HG03066 (cell line): ENCODE data around the gene IL25.
"Not testable (repeated sequence)": the region's sequence is repeated elsewhere in the genome, so short reads cannot be mapped to it uniquely, and the experiment has no call there.

ENCODE experiments used
- ATAC-seq: cut with Tn5 transposase; IDR thresholded peaks from one replicate; pipeline ENCODE4 v1.9.1; 2021; ENCODE audit warnings: low read depth; ENCODE audit not compliant: unreplicated experiment

The IL25 gene

DNA sequence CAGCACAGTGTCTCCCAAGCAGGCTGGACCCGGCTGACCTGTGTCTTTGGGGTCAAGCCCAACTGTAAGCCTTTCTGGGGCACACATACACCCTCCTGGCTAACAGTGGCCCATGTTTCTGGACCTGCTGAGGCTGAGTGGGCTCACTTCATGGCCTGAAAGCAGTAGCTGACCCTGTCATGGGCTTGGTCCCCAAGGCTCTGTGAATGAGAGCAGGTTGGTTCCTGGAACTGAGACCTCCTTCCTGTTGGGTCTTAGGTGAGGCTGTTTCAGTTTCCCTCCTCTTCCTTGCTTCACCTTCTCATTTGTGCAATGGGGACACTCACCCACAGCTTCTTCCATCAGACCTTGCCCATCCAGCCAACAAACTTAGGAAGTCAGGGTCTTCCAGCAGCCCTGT lies 744 bp upstream of the IL25 start:
- no peak for ATAC-seq

DNA sequence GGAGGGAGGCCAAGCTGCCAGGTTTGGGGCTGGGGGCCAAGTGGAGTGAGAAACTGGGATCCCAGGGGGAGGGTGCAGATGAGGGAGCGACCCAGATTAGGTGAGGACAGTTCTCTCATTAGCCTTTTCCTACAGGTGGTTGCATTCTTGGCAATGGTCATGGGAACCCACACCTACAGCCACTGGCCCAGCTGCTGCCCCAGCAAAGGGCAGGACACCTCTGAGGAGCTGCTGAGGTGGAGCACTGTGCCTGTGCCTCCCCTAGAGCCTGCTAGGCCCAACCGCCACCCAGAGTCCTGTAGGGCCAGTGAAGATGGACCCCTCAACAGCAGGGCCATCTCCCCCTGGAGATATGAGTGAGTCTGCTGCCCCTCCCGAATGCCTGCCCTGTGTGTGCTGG lies 432 bp downstream of the IL25 start:
- ATAC-seq: no peak

DNA sequence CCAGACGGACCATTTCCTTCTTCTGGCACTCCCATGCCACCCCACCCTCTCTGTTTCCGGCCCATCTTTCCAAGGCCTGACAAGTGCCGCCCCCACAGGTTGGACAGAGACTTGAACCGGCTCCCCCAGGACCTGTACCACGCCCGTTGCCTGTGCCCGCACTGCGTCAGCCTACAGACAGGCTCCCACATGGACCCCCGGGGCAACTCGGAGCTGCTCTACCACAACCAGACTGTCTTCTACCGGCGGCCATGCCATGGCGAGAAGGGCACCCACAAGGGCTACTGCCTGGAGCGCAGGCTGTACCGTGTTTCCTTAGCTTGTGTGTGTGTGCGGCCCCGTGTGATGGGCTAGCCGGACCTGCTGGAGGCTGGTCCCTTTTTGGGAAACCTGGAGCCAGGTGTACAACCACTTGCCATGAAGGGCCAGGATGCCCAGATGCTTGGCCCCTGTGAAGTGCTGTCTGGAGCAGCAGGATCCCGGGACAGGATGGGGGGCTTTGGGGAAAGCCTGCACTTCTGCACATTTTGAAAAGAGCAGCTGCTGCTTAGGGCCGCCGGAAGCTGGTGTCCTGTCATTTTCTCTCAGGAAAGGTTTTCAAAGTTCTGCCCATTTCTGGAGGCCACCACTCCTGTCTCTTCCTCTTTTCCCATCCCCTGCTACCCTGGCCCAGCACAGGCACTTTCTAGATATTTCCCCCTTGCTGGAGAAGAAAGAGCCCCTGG lies 3.1 kb downstream of the IL25 start:
- no peak for ATAC-seq

DNA sequence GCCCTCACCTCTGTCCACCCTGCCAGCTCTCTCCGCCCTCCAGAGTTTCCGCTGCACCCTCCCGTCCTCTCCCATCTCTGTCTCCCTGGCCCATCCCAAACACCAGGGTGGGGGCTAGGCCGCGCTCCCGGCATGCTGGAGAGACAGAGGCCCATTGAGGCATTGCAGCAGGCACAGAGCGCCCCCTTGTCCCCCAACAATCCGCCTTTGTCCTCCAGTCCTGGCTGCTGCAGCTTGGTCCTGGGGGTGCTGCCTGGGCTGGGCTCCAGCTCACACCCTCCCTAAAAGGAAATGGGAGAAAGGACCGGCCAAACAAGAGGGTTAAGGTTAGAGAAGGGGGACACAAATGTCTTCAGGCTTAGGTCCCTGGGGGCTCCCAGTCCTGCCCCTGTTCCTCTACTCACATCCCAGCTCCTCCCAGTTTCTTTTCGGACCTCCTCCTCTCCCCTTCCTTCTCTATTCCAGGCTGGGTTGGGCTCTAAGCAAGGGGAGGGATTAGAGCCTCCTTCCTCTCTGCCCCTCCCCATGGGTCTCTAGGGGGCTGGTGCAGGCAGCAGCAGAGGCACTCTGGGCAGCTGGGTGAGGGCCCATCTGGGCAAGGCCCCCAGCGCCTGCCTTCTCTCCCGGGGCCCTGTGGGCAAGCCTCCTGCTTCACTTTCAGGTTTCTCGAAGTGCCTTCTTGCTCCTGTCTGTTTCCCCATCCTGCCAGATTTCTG lies 4.0 kb downstream of the IL25 start, which contains the start of gene CMTM5:
Gene CMTM5, plus strand, starts transcription at position 565 of the 716 bp plus-strand sequence. CDS start 206 bp downstream, outside the sequence.
- ATAC-seq: no peak

DNA sequence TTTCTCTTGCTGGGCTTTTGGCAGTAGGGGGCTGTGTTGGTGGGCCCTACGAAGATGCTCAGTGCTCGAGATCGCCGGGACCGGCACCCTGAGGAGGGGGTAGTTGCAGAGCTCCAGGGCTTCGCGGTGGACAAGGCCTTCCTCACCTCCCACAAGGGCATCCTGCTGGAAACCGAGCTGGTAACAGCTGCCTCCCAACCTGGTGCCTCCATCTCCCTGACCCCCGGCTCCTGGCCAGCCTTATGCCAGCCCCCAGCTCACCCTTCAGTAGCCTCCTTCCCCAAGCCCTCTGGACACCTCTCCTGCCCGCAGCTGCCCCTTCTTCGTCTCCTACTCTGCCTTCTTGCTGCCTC lies 4.6 kb downstream of the IL25 start:
- no peak for ATAC-seq

DNA sequence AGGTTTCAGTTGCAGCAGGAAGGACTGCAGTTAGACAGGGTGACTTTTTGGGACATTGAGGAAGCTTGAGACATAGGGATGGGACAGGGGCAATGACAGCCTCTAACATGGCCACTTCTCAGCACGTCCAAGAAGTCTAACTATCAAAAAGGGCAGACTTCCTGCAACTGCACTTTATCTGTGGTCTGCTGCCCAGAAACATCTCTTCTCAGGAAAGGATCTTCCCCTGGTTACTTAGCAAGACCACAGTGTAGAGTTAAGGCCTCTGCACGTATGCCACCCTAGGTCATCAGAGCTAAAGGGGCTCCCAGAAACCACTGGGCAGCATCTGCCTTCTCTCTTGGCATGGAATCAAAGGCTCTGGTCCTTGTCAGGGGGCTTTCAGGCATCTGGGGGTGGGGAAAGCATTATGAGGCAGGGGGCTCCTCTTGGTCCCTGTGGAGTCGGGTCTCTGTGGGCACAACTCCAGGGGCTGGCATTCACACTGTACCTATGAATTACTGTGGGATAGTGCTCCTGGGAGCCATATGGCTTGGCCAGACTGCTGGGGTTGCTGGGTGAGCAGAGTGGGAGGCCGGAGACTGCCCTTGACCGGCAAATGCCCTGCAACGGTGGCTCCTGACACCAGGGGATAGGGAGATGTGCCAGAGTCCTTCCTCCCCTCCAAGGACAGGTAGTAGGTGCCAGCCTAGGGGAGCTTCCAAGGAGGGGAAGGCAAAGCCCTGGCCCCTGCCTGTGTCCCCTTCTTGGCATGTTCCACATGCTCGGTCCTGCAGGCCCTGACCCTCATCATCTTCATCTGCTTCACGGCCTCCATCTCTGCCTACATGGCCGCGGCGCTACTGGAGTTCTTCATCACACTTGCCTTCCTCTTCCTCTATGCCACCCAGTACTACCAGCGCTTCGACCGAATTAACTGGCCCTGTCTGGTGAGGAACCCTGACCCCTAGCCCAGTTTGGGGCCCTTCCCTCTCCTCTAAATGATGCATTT lies 5.3 kb downstream of the IL25 start:
- no peak for ATAC-seq

DNA sequence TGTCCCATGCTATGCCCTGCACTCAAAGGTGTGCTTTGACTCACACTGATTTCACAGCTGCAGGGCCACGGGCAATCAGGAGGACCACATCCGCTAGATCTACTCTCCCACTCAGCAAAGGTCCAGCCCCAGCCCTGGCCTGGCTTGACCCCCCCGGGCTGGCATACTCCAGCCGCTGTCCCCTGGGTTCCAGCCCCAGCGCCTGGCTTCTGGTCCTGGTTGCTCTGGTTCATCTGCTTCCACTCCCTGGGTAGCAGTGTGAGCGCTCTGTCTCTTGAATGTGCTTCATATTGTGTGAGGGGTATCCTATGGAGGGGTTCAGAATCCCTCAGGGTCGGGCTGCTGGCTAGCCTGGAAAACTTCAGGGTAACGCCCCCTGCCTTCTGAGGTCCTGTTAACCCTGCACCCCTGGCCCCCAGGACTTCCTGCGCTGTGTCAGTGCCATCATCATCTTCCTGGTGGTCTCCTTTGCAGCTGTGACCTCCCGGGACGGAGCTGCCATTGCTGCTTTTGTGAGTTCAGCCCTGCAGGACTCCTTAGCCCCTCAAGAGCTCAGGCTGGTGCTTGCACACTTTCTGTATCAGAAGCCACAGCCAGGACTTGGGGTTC lies 6.1 kb downstream of the IL25 start:
- no peak for ATAC-seq

DNA sequence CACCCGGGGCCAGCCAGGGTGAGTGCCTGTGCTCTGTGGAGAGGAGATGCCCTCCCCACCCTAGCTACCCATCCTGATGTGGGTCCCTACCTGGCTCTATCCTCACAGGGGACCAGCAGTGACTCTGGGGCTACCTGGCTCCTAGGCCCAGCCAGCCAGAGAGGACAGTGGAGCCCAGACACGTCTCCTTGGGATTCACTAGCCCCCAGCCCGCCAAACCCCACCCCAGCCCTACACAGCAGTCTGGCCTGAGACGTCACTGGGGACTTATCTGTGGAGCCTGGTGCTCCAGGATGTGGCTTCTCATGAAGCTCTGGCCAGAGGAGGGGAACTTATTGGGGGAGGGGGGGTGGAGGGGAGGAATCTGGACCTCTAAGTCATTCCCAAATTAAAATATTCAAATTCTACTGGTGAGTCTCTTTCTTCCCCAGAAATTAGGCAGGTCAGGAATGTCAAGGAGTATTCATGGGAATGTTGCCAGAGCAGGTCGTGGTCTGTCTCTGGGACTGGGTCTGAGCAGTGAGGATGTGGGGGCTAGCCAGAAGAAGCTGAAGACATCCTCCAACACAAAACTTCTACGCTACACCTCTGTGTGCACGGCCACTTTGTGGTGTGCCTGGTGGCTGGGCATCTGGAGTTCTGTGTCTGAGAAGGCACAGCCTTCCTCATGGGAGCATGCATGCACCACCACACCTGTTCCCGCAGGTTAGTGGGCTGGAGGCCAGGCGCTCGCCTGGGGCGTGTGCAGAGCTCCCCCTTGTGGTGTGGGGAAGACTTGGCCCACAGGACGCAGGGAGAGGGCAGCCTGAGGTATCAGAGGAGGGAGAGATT lies 7.0 kb downstream of the IL25 start:
- no peak for ATAC-seq

DNA sequence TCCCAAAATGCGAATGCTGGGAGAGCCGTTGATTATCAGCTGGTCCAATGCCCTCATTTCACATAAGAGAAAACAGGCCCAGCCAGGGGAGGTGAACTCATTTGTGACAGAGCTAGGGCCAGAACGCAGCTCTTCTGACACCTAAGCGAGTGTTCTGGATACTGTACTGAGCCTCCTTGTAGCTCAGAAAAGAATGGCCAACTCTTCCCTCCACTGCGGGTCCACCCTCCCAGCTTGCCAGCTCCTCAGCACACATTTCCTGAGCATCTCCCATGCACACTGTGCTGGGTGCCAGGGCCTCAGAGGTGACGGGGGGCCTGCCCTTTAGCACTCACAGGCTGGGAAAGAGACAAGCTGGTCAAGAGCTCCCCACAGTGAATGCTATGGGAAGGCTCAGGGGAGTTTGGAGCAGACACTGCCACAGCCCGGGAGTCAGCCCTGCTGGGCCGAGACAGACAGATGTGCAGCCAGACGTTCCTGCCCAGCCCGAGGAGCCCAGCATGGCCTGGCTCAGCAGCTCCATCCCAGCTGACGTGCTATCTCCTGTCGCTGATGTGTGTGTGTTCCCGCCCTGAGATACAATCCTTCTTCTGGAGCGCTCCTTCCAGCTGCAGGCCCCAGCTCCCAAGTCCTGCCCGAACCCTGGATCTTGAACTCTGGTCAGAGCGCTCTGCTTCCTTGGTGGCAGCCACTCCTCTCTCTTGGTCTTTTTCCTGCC lies 7.7 kb downstream of the IL25 start:
- ATAC-seq: no peak

DNA sequence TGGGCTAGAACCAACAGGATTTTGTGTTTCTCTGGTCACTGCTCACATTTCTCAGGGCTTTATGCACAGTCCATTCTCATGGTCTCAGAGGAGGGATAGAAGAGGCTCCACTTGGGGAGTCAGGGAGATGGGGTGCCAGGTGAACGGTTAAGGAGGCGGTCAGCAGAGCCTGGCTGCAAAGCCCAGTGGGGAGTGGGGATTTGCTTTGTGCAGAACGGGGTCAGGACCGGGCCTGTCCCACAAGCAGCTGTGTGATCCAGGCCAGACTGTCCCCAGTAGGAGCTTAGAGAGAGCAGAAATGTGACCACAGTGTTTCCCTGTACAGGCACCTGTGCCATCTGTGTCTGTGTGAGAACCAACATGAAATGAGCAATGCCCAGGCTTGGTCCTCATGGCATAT lies 8.4 kb downstream of the IL25 start:
- no peak for ATAC-seq

DNA sequence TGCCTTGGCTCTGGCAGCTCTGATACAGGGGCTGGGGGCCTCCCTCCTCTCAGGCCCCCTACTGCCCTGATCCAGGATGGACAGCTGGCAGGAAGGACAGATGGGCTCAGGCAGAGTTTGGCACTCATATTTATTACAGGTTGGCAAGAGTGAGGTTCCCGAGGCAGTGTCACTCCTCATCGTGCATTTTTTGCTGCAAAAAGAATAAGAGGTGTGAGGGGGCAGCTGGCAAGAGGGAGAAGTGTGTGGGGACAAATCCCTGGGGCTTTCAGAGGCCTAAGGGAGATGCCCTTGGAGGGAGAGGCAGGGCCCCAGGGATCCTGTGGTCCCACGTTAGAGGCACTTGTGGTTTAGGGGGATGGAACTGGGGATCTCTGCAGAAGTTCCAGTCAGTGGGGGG lies 9.3 kb downstream of the IL25 start:
- ATAC-seq: no peak

DNA sequence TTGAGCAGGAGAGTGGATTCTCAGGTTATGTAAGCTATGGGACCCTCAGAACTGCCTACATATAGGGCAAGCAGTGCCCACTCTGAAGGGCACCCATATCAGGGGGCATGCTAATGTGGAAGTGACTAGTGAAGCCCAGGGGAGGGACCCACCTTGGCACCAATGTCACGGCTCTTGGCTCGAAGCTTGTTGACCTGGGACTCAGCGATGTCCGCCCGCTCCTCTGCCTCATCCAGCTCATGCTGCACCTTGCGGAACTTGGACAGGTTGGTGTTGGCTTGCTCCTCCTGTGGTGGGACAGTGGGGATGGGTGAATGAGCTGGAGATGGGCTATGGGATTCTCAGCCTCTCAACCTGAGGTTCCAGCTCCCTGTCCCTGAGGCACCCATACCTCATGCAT lies 9.7 kb downstream of the IL25 start:
- ATAC-seq: no peak

DNA sequence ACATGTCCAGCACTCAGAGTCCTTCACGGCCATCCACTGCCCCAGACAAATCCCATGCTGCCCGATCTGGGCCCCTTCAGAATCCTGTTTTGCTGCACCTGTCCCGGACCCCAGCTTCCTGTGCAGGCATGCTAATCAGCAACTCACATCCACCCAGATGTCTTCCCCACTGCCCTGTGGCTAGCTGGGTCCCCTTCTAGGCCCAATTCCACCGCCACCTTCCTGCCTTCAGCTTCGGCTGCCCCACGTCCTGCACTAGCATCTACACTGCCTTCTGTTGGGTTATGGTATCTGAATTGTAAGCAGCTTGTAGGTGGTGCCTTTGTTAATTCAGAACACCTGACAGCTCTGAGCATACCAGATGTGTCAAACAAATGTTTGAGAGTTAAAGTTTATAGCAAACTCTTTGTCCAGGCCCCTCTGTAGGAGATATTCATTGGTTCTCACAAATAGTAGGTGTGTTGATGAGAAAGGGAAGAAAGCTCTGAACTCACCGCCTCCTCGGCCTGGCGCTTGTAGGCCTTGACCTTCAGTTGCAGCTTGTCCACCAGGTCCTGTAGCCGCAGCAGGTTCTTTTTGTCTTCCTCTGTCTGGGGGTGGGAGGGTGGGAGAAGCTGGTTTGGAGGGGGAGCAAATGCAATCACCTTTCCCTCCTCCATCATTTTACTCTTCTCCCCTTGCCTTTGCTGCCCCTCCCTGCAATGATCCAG lies 10.3 kb downstream of the IL25 start:
- ATAC-seq: no peak

DNA sequence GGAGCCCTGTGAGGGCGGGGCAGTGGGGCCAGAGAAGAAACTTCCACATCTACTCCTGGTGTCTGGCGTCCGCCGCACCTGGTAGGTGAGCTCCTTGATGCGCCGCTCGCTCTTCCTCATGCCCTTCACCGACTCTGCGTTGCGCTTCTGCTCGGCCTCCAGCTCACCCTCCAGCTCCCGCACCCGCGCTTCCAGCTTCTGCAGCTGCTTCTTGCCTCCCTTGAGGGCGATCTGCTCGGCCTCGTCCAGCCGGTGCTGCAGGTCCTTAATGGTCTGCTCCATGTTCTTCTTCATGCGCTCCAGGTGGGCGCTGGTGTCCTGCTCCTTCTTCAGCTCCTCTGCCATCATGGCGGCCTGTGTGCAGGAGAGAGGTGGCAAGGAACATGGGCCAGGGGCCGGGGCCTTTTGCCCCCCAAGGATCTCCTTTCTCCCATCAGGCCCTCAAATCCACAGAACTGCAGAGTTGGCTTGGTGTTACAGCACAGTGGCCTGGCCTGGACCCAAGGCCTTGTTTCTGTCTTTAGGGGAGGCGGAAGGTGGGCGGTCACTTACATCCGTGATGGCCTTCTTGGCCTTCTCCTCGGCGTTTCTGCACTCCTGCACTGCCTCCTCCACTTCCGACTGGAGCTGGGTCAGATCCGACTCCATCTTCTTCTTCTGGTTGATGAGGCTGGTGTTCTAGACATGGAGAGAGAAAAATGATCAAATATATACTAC lies 11.9 kb downstream of the IL25 start:
- no peak for ATAC-seq

DNA sequence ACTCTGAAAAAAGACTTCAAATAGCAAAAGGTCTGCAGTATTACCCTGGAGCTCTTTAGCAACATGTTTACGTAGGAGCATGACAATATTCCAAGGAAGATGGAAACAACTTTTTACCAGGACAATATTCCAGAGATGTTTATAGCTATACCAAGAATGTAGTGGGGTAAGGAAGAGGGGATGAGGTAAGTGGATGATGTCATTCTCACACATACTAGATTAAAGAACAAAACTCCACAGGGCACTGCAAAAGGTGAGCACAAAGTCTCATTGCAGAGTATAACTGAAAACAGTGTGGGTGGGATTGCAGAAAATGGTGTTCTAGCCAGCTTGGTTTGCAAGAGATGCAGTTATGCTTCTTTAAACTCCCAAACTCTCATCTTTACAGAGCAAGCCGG lies 12.6 kb downstream of the IL25 start:
- no peak for ATAC-seq

DNA sequence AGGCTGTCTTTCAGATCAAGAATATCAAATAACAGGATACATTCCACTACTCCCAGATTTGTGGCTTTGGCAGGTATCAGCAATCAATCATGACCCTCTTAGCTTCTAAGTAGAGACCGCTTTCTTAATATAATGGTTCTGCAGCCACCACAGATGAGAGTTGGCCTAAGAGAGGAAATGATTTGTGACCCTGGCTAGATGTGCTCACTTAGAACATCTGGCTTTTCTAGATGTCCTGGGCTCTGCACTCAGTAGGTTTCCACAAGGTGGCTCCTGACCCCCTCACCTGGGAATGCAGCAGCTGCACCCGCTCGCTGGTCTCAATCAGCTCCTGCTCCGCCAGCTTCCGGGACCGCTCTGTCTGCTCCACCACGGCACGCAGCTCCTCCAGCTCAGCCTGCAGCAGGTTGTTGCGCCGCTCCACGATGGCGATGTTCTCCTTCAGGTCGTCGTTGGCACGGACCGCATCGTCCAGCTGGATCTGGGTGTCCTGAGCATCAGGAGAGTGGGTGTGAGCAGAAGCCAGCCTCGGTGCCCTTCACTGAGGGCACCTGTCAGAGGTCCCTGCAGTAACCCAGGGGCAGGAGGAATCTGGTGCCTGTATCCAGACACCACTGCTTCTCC lies 13.1 kb downstream of the IL25 start:
- no peak for ATAC-seq

DNA sequence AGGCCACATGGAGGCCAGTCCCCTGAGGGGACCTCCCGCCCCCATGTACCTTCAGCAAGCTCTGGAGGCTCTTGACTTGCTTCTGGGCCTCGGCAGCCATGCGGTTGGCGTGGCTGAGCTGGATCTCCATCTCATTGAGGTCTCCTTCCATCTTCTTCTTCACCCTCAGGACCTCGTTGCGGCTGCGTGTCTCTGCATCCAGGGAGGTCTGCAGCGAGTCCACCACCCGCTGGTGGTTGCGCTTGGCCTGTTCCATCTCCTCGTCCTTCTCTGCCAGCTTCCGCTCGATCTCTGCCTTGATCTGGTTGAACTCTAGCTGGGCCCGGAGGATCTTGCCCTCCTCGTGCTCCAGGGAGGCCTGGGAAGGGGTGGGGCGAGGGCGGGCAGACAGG lies 13.7 kb downstream of the IL25 start:
- ATAC-seq: not testable (repeated sequence)

DNA sequence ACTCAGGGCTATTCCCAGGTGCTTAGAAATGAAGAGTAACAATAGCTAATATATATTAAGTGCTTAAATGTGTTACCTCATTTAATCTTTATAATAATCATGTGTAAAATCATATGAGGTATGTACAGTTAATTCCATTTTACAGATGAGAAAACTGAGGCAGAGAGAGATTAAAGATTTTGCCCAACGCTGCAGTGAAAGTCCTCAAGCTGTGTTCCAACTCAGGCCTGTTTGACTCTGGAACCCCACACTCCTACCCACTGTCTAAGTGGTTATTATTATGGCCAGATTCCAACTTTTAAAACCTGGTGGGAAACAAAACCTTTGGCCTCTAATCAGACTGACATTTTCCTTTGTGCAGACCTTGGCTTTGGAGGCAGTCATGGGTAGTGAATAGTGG lies 14.4 kb downstream of the IL25 start:
- ATAC-seq: no peak
